Measurements from ENCODE around the gene ADGRD1.

ADGRD1 gene

GRCh38 chr12:131058700-131059099 is 105.0 kb downstream of the ADGRD1 start:
- no peaks in the 10 kb centered on the region for H3F3A ChIP-seq (ENCODE audit: control insufficient read depth, insufficient read depth)
- H3K79me2 ChIP-seq (ENCODE audit: control insufficient read depth, low read length): no peaks in the 10 kb centered on the region
- H3K36me3 ChIP-seq (ENCODE audit: control insufficient read depth, low read length): no peaks in the 10 kb centered on the region
- peaks cover 30% of the 10 kb centered on the region for H3K27me3 ChIP-seq (ENCODE audit: control insufficient read depth, low read length)
- no peak overlapping the region for H3K4me2 ChIP-seq (ENCODE audit: low read length)
- H3K9me2 ChIP-seq (replicated peaks; ENCODE audit: control insufficient read depth, low read length): no peaks in the 10 kb centered on the region
- peaks cover 7% of the 10 kb centered on the region for H3K4me1 ChIP-seq (ENCODE audit: control insufficient read depth, low read length)
- no peak overlapping the region for H3K27ac ChIP-seq (ENCODE audit: low read depth, low read length)
- no peaks in the 10 kb centered on the region for H4K20me1 ChIP-seq (ENCODE audit: control insufficient read depth, insufficient read depth, low read depth, low read length)
- TF ChIP-seq CTCF (IDR thresholded peaks at IDR 0.05; ENCODE audit: low read depth, low read length, poor library complexity, severe bottlenecking) (no peak), EZH2phosphoT487 (IDR thresholded peaks at IDR 0.05; ENCODE audit: borderline replicate concordance, low read length) (no peak)
- H3K9me3 ChIP-seq (ENCODE audit: control insufficient read depth, insufficient read depth, low read length): no peaks in the 10 kb centered on the region
- H3K4me3 ChIP-seq (ENCODE audit: low read length): no peak overlapping the region

- Histone ChIP-seq H3K9me2 (replicated peaks; ENCODE audit: control insufficient read depth, low read length) (no peaks in the 10 kb centered on the region), H3K36me3 (ENCODE audit: control insufficient read depth, low read length) (no peaks in the 10 kb centered on the region), H3K79me2 (ENCODE audit: control insufficient read depth, low read length) (no peaks in the 10 kb centered on the region), H3F3A (ENCODE audit: control insufficient read depth, insufficient read depth) (no peaks in the 10 kb centered on the region), H3K9me3 (ENCODE audit: control insufficient read depth, insufficient read depth, low read length) (no peaks in the 10 kb centered on the region), H4K20me1 (ENCODE audit: control insufficient read depth, insufficient read depth, low read depth, low read length) (no peaks in the 10 kb centered on the region), H3K4me1 (ENCODE audit: control insufficient read depth, low read length) (peaks cover 14% of the 10 kb centered on the region), H3K27me3 (ENCODE audit: control insufficient read depth, low read length) (peaks cover 15% of the 10 kb centered on the region), H3K27ac (ENCODE audit: low read depth, low read length) (no peak overlapping the region), H3K4me2 (ENCODE audit: low read length) (no peak overlapping the region), H3K4me3 (ENCODE audit: low read length) (no peak overlapping the region)
- TF ChIP-seq CTCF (IDR thresholded peaks at IDR 0.05; ENCODE audit: low read depth, low read length, poor library complexity, severe bottlenecking) (no peak), EZH2phosphoT487 (IDR thresholded peaks at IDR 0.05; ENCODE audit: borderline replicate concordance, low read length) (no peak)
These were observed 106.5 kb downstream of the ADGRD1 start for GRCh38 chr12:131060011-131060703.

GRCh38 chr12:131061041-131061806 is 107.5 kb downstream of the ADGRD1 start:
- Histone ChIP-seq H3K9me2 (replicated peaks; ENCODE audit: control insufficient read depth, low read length) (no peaks in the 10 kb centered on the region), H3K4me3 (ENCODE audit: low read length) (no peak overlapping the region), H3F3A (ENCODE audit: control insufficient read depth, insufficient read depth) (no peaks in the 10 kb centered on the region), H3K27ac (ENCODE audit: low read depth, low read length) (no peak overlapping the region), H3K9me3 (ENCODE audit: control insufficient read depth, insufficient read depth, low read length) (no peaks in the 10 kb centered on the region), H3K4me2 (ENCODE audit: low read length) (no peak overlapping the region), H4K20me1 (ENCODE audit: control insufficient read depth, insufficient read depth, low read depth, low read length) (no peaks in the 10 kb centered on the region), H3K79me2 (ENCODE audit: control insufficient read depth, low read length) (no peaks in the 10 kb centered on the region), H3K27me3 (ENCODE audit: control insufficient read depth, low read length) (peaks cover 5% of the 10 kb centered on the region; the same call in 1 of the 2 replicates), H3K4me1 (ENCODE audit: control insufficient read depth, low read length) (peaks cover 14% of the 10 kb centered on the region), H3K36me3 (ENCODE audit: control insufficient read depth, low read length) (no peaks in the 10 kb centered on the region)
- TF ChIP-seq CTCF (IDR thresholded peaks at IDR 0.05; ENCODE audit: low read depth, low read length, poor library complexity, severe bottlenecking) (no peak), EZH2phosphoT487 (IDR thresholded peaks at IDR 0.05; ENCODE audit: borderline replicate concordance, low read length) (no peak)
